Embryonic facial prominence (tissue), 1 donor: ENCODE results near the gene CABYR.
"Not testable (repeated sequence)": the region's sequence is repeated elsewhere in the genome, so short reads cannot be mapped to it uniquely, and the experiment has no call there.

ENCODE experiments used
- DNase-seq: peaks from one replicate; pipeline ENCODE4 v3.0.0-alpha.2; 2016; ENCODE audit errors: extremely low spot score

The CABYR gene

DNA sequence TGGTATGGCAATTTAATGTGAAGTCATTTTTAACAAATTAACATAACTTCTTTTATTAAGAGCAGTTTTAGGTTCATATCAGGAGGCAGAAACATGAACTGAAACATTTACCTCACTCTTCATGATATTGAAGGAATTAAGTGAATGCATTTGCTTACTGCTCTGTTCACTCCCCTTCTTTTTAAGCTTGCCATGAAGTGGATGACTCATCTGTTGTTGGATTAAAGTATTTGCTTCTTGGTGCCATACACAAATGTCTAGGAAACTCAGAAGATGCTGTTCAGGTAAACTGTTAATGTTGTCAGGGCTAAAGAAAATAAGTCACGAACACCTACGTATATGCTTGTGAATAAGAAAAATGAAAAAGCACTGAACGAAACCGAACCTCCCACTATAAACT is 10.2 kb upstream of the CABYR start:
- DNase-seq: no peak

DNA sequence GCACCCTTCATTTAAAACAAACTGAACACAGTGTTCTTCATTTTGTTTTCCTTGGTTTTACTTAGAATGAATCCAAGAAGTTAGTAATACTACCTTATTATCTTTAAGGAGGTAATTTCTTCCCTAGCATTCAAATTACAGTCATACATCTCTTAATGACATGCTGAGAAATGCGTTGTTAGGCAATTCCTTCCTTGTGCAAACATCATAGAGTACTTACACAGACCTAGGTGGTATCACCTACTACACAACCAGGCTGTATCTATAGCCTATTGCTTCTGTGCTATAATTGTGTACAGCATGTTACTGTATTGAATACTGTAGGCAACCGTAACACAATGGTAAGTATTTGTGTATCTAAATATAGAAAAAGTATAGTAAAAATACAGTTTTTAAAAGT is 8.4 kb upstream of the CABYR start:
- no peak for DNase-seq

DNA sequence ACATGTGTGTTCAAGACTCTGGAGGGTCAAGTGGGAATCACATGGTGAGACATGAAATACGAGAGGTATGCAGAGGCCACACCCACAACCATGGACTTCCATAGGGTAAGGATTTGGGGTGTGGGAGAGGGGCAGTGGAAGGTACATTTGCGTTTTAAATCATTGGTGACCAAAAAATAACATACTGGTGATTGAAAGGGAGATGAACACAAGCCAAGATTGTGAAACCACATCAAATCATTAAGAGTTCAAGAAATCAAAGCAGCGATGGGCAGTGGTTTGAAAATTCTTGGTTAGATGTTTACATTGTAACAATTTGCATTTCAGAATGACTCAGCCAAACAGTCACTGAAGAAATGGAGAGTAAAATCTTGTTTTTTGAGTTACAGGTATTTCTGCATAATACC is 1.9 kb upstream of the CABYR start:
- no peak for DNase-seq

DNA sequence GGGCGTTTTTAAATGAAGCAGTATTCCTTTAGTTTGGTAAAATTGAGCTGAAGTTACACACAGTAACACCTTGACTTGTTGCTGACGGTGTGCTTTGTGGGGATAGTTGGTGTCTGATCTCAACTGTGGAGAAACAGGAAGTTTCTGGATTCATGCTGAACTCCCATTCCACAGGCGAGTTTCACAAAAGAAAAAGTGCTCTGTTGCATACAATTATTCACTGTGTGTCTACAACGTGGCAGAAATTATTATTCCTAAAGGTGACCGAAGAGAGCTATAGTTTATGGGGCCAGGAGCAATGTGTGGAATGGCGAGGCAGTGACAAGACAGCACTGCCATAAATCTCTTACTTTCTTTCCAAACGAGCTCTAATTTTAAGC is 463 bp upstream of the CABYR start:
- DNase-seq: no peak

DNA sequence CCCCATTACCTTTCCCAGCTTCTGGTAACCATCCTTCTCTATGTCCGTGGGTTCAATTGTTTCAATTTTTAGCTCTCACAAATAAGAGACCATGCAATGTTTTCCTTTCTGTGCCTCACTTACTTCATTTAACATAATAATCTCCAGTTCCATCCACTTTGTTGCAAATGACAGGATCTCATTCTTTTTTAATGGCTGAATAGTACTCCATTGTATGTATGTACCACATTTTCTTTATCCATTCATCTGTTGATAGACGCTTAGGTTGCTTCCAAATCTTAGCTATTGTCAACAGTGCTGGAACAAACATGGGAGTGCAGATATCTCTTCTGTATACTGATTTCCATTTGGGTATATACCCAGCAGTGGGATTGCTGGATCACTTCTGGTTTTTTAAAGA is 1.8 kb downstream of the CABYR start:
- DNase-seq: no peak

DNA sequence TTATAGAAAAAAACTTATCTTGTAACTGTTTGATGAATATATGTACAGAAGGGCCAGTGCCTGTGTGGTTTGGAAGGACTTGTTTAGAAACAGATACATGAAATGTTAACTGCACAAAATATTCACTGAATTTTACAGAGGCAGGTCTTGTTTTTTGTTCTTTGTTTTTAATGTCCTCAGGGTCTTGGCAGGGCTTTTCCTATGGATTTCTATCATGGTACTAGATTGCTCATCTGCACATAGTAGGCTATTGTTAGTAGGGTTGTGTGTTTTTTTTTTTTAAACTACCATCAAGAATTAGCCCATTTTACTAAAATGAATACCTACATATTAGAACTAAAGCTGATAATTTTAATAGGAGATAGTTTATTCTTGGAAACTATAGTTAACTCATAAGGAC is 3.5 kb downstream of the CABYR start:
- no peak for DNase-seq

DNA sequence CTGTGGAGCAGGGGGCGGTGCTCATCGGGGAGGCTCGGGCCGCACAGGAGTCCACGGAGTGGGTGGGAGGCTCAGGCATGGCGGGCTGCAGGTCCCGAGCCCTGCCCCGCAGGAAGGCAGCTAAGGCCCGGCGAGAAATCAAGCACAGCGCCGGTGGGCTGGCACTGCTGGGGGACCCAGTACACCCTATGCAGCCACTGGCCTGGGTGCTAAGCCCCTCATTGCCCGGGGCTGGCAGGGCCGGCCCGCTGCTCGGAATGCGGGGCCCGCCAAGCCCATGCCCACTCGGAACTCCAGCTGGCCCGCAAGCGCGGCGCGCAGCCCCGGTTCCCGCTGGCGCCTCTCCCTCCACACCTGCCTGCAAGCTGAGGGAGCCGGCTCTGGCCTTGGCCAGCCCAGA is 10.7 kb downstream of the CABYR start:
- DNase-seq: not testable (repeated sequence)

DNA sequence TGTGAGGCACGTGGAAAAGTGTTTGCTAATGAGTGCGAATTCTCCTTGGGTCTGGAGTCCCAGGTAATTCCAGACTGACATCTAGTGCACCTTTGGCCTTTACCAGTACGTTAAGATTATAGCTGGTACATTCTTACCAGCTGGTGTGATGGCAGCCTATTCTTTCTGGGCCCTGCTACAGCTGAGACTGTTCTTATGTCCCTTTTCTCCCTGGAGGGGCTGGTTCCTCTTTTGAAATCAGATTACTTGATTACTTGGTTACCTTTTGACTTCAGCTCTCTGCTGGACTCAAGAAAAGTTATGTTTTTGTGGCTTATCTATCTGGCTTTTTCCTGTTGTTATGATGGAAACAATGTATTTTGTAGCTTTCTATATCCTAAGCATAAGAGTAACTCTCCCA is 14.5 kb downstream of the CABYR start:
- no peak for DNase-seq

DNA sequence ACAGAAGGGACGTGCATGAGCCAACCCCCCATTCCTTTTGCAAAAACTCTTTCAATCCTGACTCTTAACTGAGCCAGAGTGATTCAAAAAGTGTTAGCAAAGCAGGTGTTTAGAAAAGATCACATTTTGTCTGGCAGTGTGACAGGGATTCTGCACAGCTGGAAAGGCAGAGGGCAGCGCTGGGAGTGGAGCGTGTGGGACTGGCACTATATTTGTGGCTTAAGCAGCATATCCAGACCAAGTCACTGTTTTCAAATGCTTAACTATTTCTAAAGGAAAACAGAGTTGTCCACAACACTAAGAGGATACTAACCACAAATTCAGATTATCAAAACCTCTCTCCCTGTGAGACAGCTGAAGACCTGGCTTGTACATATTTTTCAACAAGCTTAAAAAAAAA is 19.0 kb downstream of the CABYR start:
- DNase-seq: no peak

DNA sequence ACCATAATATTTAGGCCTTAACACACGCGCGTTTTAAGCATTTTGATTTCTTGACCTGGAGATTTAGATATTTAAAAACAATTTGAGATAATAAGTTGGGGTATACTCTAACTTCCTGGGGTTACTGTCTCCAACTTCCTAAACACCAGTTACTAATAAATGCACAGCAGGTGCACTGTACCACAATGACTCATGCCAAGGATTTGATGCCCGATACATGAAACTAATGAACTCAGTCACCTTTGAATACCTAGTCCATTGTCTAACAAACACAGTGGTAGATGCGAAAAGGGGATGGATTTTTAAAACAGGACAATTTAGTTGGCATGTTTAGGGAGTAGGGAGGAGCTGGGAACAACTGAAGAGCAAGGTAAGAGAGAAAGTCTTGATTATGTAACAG is 21.2 kb downstream of the CABYR start:
- DNase-seq: no peak

DNA sequence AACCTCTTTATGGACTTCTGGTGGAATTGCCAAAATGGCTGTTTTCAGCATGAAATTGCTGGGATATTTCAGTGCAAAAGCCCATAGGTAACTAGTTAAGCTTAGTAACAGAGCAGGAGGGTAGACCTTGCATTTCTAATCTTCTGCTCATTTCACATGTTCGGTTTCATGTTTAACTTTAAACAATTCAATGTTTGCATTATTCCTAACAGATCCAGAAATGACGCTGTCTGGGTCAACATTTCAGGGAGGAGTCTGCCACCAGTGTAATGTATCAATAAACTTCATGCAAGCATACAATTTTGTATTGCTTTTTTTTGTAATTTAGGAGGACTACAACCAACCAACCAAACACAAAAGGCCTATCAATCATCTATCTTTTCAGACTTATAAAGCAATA is 22.4 kb downstream of the CABYR start:
- no peak for DNase-seq

DNA sequence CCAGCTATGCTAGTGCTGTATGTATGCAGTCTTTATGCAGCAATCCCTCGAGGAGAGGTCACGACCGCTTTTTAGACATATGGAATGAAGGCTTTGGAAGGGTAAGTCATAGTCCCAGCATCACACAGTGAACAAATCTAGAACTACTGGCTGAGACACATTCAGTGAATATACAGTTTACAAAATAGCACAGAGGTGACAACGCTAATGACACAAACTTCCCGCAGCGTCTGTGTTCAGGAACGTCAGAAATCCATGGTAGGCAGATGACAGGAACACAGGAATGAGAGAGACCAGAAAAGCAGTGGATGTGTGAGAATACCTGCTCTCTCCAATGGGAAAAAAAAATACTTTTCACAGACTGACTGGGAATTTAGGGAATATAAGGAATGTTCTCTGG is 29.6 kb downstream of the CABYR start:
- DNase-seq: no peak

DNA sequence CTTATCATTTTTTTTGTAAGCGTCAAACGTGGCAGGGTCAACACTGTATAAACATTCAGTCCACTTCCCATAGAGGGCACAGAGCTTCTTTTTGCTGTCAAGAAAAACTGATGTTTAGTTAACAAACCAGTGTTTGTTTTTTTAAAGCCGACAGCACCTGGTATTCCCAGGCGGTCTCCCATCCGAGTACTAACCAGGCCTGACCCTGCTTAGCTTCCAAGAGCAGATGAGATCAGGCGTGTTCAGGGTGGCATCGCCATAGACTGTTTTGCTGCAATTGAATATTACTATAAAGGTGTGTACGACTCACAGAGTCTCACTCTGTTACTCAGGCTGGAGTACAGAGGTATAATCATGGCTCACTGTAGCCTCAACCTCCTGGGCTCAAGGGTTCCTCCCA is 31.5 kb downstream of the CABYR start:
- DNase-seq: no peak

DNA sequence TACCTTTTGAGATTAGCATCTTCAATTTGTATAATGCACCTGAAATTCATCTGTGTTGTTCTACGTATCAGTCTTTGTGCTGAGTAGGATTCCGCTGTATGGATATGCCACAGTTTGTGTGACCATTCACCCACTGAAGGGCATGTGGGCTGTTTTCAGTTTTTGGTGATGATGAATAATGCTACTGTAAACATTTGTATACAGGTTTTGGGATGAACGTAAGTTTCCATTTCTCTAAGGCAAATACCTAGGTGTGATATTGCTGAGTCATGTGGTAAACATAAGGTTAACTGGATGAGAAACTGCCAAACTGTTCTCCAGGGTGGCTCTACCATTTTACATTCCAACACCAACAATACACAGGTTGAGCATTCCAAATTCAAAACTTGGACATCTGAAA is 35.1 kb downstream of the CABYR start:
- DNase-seq: no peak

DNA sequence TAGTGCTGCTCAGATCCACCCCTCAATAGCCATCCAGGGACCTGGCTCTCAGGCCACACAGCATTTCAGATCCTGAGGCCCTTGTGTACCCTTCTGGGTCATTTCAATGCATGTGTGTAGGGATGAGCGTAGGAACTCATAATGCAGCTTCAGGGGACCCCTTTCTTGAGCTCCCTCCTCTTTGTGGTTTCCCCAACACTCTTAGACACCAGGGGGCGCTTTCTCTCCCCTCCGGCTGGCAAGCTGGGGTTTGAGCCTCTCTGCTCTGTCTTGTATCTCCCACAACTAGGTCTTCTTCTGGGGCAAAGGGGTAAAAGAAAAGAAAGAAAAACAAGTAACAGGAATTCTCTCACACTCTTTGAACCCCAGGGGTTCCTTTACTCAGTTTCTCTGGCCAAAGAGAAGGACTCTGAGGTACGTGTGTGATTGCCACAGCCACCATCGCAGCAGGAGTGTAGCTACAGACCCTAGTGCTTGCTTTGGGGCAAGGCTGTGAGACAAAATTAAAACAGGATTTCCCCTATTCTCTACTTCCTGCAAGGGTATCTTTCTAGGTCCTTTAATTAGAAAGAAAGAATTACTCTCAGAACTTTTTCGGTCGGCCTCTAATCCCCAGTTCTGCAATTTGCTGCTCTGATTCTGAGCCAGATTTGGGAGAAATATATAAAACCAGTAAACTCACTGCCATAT is 38.0 kb downstream of the CABYR start:
- DNase-seq: no peak

DNA sequence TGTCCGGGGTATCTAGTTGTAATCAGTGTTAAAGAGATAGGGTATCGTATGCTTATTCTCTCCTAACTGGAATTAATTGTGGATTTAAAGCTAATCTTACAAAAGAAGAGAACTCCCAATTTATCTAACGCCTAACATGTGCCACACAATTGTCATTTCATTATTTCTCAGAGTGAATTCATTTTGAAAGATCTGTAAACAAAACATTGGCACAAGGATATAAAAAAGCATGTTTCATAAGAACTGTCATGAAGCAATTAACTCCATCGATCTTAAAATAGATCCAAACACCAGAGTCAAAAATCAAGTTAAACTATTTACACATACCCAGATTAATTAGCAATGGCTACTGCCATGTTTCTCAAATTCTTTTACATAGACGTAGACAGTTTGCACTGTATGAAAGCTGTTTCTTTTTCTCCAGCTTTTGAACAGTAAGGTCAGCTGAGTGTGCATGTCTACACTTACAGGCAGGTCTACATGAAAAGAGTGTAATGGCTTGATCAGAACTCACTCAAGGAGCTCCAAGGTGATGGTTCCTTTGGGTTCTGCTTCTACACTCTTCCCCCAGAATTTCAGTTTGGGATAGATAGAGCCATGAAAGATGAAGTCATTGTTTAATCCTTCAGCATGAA is 38.8 kb downstream of the CABYR start:
- DNase-seq: no peak

DNA sequence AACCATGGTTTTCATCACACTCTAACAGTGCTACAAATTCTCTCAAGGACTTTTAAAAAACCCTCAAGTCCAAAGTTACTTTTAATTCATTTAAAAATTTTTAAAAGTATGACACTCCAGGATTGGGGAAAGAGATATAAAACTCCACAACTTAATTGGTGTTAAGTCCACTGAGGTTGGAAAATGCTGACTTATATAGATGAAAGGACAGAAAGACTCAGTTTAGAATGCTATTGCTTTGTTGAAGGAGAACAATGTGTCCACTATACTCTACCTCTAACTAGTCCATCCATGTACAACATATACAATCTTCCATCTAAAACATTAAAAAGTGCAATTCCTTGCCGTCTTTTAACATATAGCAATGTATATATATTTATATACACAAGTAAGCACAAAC is 41.2 kb downstream of the CABYR start:
- no peak for DNase-seq

DNA sequence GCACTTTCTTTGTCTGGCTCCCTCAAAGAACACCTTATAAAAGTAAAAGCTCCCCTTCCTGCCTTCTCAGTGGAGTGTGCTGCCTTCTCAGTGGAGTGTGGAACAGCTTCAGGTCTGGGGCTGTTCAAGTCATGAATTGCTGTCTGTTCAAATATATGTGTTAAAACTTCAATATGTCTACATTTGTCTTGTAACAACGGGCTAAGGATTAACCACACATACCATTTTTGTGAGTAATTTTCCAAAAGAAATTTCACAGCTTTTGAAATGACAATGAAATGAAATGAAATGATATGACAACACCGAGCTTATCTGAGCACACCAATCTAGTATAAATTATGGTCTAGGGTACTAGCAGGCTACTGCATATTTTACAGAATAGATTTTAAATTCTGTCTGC is 42.9 kb downstream of the CABYR start:
- DNase-seq: no peak

DNA sequence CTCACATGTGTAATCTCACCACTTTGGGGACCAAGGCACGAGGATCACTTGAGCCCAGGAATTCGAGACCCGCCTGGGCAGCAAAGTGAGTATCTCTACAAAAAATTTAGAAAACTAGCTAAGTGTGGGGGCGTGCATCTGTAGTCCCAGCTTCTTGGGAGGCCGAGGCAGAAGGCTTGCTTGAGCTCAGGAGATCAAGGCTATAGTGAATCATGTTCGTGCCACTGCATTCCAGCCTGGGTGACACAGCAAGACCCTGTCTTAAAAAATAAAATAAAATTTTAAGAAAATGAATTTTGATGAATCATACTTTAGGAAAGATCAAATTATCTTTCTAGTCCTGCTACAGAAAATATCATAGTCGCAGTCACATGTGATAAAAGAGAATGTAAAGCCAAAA is 46.9 kb downstream of the CABYR start:
- DNase-seq: no peak

DNA sequence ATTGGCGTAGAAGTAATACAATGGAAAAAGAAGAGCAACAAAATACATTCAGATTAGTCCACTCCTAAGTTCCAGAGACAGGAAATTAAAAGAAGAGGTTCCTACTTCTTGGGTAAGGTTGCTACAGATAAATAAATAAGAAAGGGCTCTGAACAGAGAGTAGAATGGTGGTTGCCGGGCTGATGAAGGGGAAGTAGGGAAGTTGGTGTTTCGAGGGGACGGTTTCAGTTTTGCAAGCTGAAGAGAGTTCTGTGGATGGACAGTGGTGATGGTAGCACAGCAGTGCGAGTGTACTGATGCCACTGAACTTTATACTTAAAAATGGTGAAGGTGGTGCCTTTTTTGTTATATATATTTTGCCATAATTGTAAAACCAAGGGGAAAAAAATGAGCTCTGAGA is 48.2 kb downstream of the CABYR start:
- DNase-seq: no peak

DNA sequence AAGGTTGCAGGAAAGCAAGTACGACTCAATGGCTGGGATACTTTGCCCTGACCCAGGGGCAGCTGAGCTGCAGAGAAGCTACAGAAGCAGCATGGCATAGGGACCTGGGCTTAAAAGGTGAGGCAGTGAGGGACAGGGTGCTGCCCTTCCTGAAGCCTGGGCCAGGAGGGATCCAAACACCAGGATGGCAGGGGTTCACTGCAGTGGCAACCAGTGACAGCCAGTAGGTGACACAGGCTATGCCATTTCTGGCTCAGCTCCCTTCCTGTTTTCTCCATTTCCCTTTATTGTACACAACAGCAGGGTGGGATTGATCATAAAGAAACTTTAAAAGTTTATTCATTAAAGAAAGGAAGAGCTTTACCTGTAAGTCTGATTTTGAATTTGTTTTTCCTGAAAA is 48.8 kb downstream of the CABYR start:
- DNase-seq: no peak

DNA sequence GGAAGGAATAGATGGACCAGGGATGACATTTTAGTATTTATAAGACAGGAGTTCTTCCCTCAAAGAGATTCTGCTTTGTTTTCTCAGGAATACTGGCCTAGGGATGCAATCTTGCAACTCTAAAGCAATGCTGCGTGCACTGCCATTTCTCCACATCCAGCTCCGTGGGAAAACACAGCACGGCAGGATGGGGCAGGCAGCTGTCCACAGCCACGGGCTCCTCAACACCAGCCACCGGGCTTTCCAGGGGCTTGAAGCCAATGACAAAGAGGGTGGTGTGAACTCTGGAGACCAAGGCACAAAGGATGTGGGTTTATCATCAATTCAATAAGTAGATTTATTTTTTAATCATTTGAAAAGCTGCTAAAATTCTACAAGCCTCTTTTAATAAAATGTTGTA is 49.3 kb downstream of the CABYR start:
- no peak for DNase-seq

DNA sequence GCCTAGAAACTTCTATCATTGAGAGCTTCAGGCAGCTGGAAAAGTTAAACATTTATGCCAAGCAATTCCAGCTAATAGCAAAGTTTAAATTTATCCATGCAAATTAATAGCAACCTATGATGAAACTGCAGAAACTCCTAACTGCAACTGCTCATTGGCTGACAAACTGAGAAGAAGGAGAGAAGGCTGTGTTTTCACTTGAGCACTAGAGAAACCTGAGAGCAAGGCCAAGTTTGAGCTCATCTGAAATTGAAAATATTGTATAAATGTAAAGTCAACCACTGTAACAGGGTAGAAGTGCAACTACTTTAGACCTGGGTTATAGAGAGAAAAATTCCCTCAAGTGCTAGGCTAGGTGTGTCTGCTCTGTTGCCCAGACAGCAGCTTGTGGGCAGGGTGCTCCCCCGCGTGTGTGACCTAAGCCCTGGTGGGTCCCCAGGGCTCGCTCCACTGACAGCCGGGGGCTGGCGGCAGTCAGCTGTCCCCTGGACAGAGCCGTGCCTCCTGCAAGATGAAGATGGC is 50.2 kb downstream of the CABYR start:
- DNase-seq: no peak
